HEK293T (cell line): ENCODE results near the gene LHPP.

Experiments
- CTCF ChIA-PET: fragments of 350-600 bp; formaldehyde crosslinking; extraction: SDS; loops from one replicate; lab custom pipeline; 2021; ENCODE audit warnings: antibody characterized with exemption, inconsistent platforms; lab: Yijun Ruan, JAX
- POLR2A ChIA-PET: fragments of 350-600 bp; formaldehyde crosslinking; extraction: SDS; loops from one replicate; lab custom pipeline; 2020; ENCODE audit warnings: antibody characterized with exemption, inconsistent platforms; lab: Yijun Ruan, JAX
- DNase-seq: peaks from one replicate; pipeline ENCODE4 v3.0.0; 2012; ENCODE audit warnings: mixed read lengths; ENCODE audit errors: extremely low spot score
- ARNT ChIP-seq: fragments of 450-650 bp; IDR thresholded peaks from 2 replicates; pipeline ENCODE4 v1.6.1; 2017; ENCODE audit warnings: mild to moderate bottlenecking
- BHLHE40 ChIP-seq: fragments of 450-650 bp; IDR thresholded peaks from 2 replicates; pipeline ENCODE4 v1.6.1; 2016; ENCODE audit warnings: mild to moderate bottlenecking, moderate library complexity, borderline replicate concordance
- CTBP1 ChIP-seq: fragments of 450-650 bp; IDR thresholded peaks from 2 replicates; pipeline ENCODE4 v1.6.1; 2016; ENCODE audit warnings: borderline replicate concordance
- ELF4 ChIP-seq: fragments of 450-650 bp; IDR thresholded peaks from 2 replicates; pipeline ENCODE4 v1.6.1; 2017; ENCODE audit warnings: antibody characterized with exemption
- FOXA1 ChIP-seq: fragments of 450-650 bp; IDR thresholded peaks from 2 replicates; pipeline ENCODE4 v1.6.1; 2016; ENCODE audit warnings: mild to moderate bottlenecking
- FOXK2 ChIP-seq: fragments of 450-650 bp; IDR thresholded peaks from 2 replicates; pipeline ENCODE4 v1.6.1; 2016; ENCODE audit warnings: mild to moderate bottlenecking
- FOXM1 ChIP-seq: fragments of 450-650 bp; IDR thresholded peaks from 2 replicates; pipeline ENCODE4 v1.6.1; 2017; ENCODE audit warnings: mild to moderate bottlenecking, borderline replicate concordance
- HDGF ChIP-seq: fragments of 450-650 bp; IDR thresholded peaks from 2 replicates; pipeline ENCODE4 v1.6.1; 2017; ENCODE audit warnings: antibody characterized with exemption, borderline replicate concordance
- L3MBTL2 ChIP-seq: fragments of 450-650 bp; conservative IDR thresholded peaks from 2 replicates; pipeline ENCODE4 v1.6.1; 2016; ENCODE audit warnings: mild to moderate bottlenecking
- LEF1 ChIP-seq: fragments of 450-650 bp; IDR thresholded peaks from 2 replicates; pipeline ENCODE4 v1.6.1; 2017; ENCODE audit warnings: mild to moderate bottlenecking, borderline replicate concordance
- NFRKB ChIP-seq: fragments of 450-650 bp; IDR thresholded peaks from 2 replicates; pipeline ENCODE4 v1.6.1; 2016; ENCODE audit warnings: mild to moderate bottlenecking, moderate library complexity
- SP1 ChIP-seq: fragments of 450-650 bp; IDR thresholded peaks from 2 replicates; pipeline ENCODE4 v1.6.1; 2017
- SUZ12 ChIP-seq: fragments of 450-650 bp; IDR thresholded peaks from 2 replicates; pipeline ENCODE4 v1.6.1; 2016; ENCODE audit warnings: mild to moderate bottlenecking
- TARDBP ChIP-seq: fragments of 450-650 bp; IDR thresholded peaks from 2 replicates; pipeline ENCODE4 v1.6.1; 2016
- ZNF384 ChIP-seq: fragments of 450-650 bp; IDR thresholded peaks from 2 replicates; pipeline ENCODE4 v1.6.1; 2016
- TF ChIP-seq, protein P1 (sequence below): fragments of 450-650 bp; IDR thresholded peaks from 2 replicates; pipeline ENCODE4 v1.6.1; 2016

LHPP gene

GRCh38 chr10:124602646-124603365 is 141.2 kb downstream of the LHPP start:
- DNase-seq: no peak
- TF ChIP-seq ARNT (no peak), FOXA1 (no peak), LEF1 (no peak), HDGF (no peak), ELF4 (no peak), NFRKB (no peak)
- CTCF ChIA-PET: no interaction called here
- POLR2A ChIA-PET: no interaction called here

DNA sequence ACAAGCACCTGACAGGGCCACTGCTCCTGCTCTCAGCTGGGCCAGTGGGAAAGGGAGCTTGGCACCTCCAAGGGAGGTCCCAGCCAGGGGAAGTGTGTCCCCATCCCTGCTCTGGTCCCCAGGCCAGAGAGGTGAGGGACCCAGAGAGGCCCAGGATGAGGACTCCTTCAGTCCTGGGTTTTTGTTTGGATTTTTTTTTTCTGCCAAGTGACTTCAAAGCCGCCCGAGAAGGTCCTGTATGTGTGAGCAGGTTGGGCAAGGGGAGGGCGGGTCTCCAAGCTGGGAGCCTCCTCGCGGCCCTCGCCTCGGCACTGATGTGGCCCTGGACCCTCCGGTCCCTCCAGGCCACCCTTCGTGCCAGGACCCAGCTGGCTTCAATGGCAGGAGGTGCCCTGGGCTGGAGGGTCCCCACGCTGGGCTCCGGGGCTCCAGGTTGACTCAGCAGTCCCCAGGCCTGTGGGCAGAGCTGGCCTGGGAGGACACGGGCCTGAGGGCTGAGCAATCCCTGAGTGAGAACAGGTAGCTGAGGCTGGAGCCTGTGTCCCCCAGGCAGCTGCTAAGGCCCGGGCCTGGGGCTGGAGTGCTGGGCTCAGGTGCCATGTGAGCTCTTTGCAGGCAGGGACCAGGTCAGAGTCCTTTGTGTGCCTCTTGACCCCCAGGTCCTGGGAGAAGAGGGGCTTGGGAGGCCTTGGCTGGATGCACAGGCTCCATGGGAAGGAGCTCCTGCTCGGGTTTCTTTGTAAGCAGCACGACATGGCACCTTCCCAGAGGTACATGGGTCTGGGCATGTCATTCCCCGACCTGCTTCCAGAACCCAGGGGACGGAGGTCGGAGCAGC is 142.0 kb downstream of the LHPP start:
- no peak for DNase-seq
- ChIA-PET CTCF (interaction anchor here (0.5 kb wide), 1 partner anchor 9 kb away, joined by 3 read pairs; no protein-coding TSS in a partner anchor), POLR2A (no interaction called here)

DNA sequence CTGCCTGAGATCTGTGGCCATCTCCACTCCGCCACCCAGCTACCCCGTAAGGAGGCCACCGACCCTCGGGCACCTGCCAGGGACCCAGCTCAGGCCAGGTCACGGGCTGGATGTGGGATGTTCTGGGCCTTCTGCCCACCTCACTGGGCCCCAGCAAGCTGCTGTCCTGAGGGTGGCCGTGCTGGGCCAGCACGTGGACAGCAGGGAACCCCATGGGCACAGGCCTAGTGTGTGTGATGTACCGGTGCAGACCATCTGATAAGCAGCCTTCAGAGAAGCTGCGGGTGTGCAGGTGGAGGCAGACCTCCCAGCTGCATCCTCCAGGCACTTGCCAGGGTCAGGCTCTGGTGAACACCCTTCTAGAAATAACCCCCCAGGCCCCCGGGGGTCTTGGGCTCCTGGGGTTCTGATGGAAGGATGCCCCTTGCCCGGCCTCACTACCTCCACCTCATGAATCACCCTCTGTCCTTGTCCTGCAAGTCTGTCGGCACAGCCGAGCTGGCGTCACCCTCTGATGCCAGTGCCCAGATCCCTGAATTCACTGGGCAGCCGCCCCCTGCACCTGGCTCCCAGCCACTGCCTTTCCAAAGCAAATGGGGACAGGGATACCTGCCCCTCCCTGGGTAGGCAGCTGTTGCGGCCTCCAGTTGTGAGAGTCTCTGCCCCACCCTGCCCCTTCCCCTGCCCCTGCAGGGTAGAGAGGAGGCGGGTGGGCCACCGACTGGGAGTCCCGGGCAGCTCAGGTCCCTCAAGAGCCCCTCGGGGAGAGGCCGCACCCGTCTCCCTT is 142.8 kb downstream of the LHPP start:
- TF ChIP-seq L3MBTL2 (no peak), TARDBP (no peak), ZNF384 (no peak), BHLHE40 (no peak), NFRKB (no peak), CTBP1 (no peak), FOXK2 (no peak), LEF1 (no peak), FOXM1 (no peak), SP1 (no peak)
- CTCF ChIA-PET: interaction anchor here (0.5 kb wide), 1 partner anchor 10 kb away, joined by 3 read pairs; no protein-coding TSS in a partner anchor
- no peak for DNase-seq
- POLR2A ChIA-PET: no interaction called here

More for the DNA sequence above, 142.0 kb downstream of the LHPP start:
- TF ChIP-seq FOXK2 (no peak), BHLHE40 (no peak), HDGF (no peak), ZNF384 (no peak), NFRKB (no peak), TARDBP (no peak), SUZ12 (no peak), LEF1 (no peak), ELF4 (no peak), SP1 (no peak), ARNT (no peak), FOXA1 (no peak), L3MBTL2 (no peak), FOXM1 (no peak), CTBP1 (no peak)
- TF ChIP-seq, protein P1, sequence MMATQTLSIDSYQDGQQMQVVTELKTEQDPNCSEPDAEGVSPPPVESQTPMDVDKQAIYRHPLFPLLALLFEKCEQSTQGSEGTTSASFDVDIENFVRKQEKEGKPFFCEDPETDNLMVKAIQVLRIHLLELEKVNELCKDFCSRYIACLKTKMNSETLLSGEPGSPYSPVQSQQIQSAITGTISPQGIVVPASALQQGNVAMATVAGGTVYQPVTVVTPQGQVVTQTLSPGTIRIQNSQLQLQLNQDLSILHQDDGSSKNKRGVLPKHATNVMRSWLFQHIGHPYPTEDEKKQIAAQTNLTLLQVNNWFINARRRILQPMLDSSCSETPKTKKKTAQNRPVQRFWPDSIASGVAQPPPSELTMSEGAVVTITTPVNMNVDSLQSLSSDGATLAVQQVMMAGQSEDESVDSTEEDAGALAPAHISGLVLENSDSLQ: no peak

GRCh38 chr10:124605001-124605370 is 143.4 kb downstream of the LHPP start:
- ChIA-PET CTCF (no interaction called here), POLR2A (no interaction called here)
- TF ChIP-seq ELF4: no peak
- no peak for TF ChIP-seq L3MBTL2
- no peak for TF ChIP-seq LEF1
- TF ChIP-seq BHLHE40: no peak
- no peak for TF ChIP-seq SP1
- no peak for TF ChIP-seq NFRKB
- no peak for TF ChIP-seq FOXM1
- DNase-seq: no peak

- ChIA-PET POLR2A (no interaction called here), CTCF (no interaction called here)
- no peak for DNase-seq
- TF ChIP-seq NFRKB (no peak), HDGF (no peak), LEF1 (no peak), SP1 (no peak), ZNF384 (no peak), ARNT (no peak)
Observed at GRCh38 chr10:124605481-124605855, 143.8 kb downstream of the LHPP start.

DNA sequence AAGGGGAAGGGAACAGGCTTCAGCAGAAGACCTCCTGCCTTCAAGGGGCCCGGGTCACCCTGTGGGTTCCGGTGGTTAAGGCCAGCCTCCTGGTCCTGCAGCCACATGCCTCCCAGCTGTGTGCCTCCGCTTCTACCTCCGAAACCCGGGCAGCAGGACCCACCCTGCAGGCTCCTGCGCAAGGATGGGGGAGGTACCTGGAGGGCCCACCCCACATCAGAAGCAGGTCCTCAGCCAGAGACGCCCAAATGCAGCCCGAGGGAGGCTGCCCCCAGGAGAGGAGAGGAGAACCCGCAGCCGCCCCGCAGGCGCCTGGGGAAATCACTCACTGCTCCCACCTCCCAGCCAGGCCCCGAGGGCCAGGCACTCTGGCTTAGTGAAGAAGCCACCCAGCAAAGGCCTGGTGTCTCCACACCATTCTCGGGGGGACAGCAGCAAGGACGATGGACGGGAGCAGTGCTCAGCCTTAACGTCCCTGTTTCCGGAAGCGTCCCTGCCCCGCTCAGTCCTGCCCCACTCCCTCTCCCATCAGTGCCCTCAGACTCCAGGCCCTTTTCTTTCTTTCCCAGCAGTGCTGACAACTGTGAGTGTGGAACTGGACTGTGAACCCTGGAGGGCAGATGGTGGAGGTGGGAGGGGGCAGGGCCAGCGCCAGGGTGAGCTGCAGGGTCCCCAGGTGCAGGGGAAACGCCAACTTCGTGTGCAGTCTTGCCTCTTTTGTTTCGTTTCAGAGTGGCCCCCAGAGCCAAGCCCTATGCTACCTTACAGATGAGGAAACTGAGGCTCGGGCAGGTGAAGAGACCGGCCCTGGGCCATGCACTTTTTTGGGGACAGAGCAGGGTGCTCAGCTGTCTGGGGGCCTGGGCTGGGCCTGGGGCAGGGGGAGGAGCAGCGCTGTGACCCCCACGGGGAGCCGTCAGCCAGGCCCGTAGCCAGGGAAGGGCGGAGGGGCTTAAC is 144.5 kb downstream of the LHPP start:
- no peak for TF ChIP-seq ZNF384
- TF ChIP-seq FOXK2: no peak
- TF ChIP-seq CTBP1: no peak
- no peak for TF ChIP-seq LEF1
- TF ChIP-seq, protein P1: no peak
- TF ChIP-seq HDGF: no peak
- TF ChIP-seq ELF4: no peak
- no peak for TF ChIP-seq BHLHE40
- TF ChIP-seq SP1: no peak
- no peak for TF ChIP-seq ARNT
- TF ChIP-seq L3MBTL2: no peak
- TF ChIP-seq SUZ12: no peak
- no peak for TF ChIP-seq NFRKB
- no peak for TF ChIP-seq TARDBP
- no peak for TF ChIP-seq FOXM1
- no peak for TF ChIP-seq FOXA1
- ChIA-PET POLR2A (no interaction called here), CTCF (no interaction called here)
- no peak for DNase-seq
